Measurements from ENCODE around the gene CBX6. TPM values are rescaled to one million over a fixed set of nuclear protein-coding genes. Genes with fewer than 3 reads are reported as not detected.

The CBX6 gene
- 12.4 and 19.2 TPM in 2 replicates for total RNA-seq

DNA sequence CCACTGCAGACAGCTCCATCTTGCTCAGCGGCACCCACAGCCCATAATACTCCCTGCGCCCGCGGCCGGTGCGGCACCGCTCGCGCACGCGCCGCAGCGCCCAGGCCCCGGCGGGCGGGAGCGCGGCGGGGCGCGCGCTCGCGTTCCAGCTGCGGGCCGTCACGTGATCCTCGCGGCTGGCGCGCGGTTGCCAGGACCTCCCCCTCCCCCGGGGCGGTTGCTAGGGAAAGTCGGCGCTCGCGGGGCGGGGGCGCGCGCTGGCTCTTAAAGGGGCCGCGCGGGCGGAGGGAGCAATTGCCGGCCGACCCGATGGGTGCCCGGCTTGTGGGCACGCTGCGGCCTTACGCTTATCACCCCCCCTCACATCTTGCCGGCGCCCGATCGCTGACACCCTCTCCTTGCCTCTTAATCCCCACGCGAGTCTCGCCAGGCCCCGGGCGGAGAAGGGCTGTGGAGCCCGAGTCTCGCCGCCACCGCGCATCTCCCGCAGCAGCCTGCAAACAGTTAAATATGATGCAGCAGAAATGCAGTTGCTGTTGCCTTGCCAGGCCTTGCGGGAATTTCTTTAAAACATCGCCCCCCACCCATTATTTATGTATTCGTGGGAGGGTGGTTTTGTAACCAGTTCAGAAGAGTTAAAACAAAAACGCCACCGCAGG lies at the start of gene CBX6:
TSS of gene CBX6 (minus strand) at position 45 of the 659 bp plus-strand sequence. CDS start at position 19, 26 bp downstream.

DNA sequence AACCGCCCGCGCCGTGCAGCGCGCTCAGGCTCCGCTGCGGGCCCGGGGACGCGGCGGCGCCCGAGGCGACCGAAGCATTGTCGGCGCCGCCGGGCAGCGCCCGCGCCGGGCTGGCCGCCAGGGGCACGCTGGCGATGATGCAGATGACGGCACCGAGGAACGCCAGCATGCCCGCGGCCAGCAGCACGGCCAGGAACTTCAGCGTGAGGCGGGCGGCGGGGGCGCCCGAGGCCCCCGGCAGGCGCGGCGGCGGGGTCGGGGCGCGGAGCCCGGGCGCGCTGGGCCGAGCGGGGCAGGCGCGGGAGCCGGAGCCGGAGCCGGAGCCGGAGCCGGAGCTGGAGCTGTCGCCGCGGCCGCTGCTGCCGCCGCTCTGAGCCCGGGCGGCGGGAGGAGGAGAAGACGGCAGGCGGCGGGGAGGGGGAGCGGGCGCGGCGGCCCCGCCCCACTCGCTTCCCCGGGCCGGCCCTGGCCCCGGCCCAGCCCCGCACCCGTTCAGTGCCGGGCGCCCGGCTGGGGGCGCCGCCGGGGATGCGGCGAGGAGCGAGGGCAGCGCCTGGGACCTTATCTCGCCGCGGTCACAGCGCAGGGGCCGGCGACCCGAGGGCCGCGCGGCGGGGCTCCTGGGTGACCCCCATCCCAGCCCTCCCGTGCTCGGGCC lies 28.2 kb downstream of the CBX6 start, which contains the start of gene NPTXR:
TSS of gene NPTXR (minus strand) at position 372 of the 658 bp plus-strand sequence.

Other genes with a start within 250 kb of the CBX6 start
- gene FAM227A, start 215.8 kb downstream of the CBX6 start, total RNA-seq, result 0.98 and 2.6 TPM in 2 replicates
- 24.1 and 30.4 TPM in 2 replicates for gene CBY1, start 215.6 kb downstream of the CBX6 start, total RNA-seq
- 72.0 and 78.9 TPM in 2 replicates for gene TOMM22, start 190.3 kb downstream of the CBX6 start, total RNA-seq
- gene JOSD1, start 171.3 kb downstream of the CBX6 start, total RNA-seq, result 39.9 and 62.0 TPM in 2 replicates
- gene GTPBP1, start 166.3 kb downstream of the CBX6 start, total RNA-seq, result 19.3 and 29.7 TPM in 2 replicates
- gene SUN2, start 116.2 kb downstream of the CBX6 start, total RNA-seq, result 81.4 and 85.8 TPM in 2 replicates
- 20.5 and 23.1 TPM in 2 replicates for gene DNAL4, start 78.1 kb downstream of the CBX6 start, total RNA-seq
- gene NPTXR, start 28.2 kb downstream of the CBX6 start, total RNA-seq, result 0.19 and 0.21 TPM in 2 replicates
- 0.49 TPM in 1 of 2 replicates, not detected in the other for gene APOBEC3A, start 85.4 kb upstream of the CBX6 start, total RNA-seq
- 0.70 and 1.3 TPM in 2 replicates for gene APOBEC3B, start 110.1 kb upstream of the CBX6 start, total RNA-seq
- gene APOBEC3C, start 142.0 kb upstream of the CBX6 start, total RNA-seq, result 18.8 and 27.0 TPM in 2 replicates
- 0.14 TPM in 1 of 2 replicates, not detected in the other for gene APOBEC3D, start 148.9 kb upstream of the CBX6 start, total RNA-seq
- gene APOBEC3F, start 168.6 kb upstream of the CBX6 start, total RNA-seq, result 2.1 and 4.2 TPM in 2 replicates
- 0.56 and 2.0 TPM in 2 replicates for gene APOBEC3G, start 205.1 kb upstream of the CBX6 start, total RNA-seq
- gene APOBEC3H, start 225.0 kb upstream of the CBX6 start, total RNA-seq, result 0.28 TPM in 1 of 2 replicates, not detected in the other